ENCODE results near the gene RXRG. TPM values are rescaled to one million over a fixed set of nuclear protein-coding genes. Genes with fewer than 3 reads are reported as not detected.

The RXRG gene
- total and polyA plus RNA-seq, 11 donors = 0.91 to 11.4 (median 2.3) TPM

- Histone ChIP-seq H3K27me3 (no peaks in the 10 kb centered on the region), H3K36me3 (no peaks in the 10 kb centered on the region), H3K4me3 (no peak overlapping the region), H3K27ac (no peak overlapping the region), H3K4me1 (peaks cover 0 to 20% (median 3%) of the 10 kb centered on the region in 12 donors), H3K9me3 (no peaks in the 10 kb centered on the region)
- intact Hi-C loops (cut with DNase I) = no loop called here
- ATAC-seq (no peak), DNase-seq (no peak)
- WGBS, 4 donors = 81 to 85% (median 82%) methylated on average over 6 of the region's 6 CpGs
- TF ChIP-seq POLR2A (IDR thresholded peaks at IDR 0.05) (no peak), CTCF (IDR thresholded peaks at IDR 0.05) (no peak)
Observed at GRCh38 chr1:165456861-165457260, 11.9 kb upstream of the RXRG start.

- Histone ChIP-seq H3K27me3 (no peaks in the 10 kb centered on the region), H3K4me1 (peaks cover 0 to 20% (median 3%) of the 10 kb centered on the region in 12 donors), H3K27ac (no peak overlapping the region), H3K36me3 (no peaks in the 10 kb centered on the region), H3K9me3 (no peaks in the 10 kb centered on the region), H3K4me3 (no peak overlapping the region)
- TF ChIP-seq POLR2A (IDR thresholded peaks at IDR 0.05) = no peak
- TF ChIP-seq CTCF (IDR thresholded peaks at IDR 0.05) = no peak
- no peak for ATAC-seq
- WGBS, 4 donors = 90 to 98% (median 93%) methylated on average over 1 of the region's 1 CpG
- intact Hi-C loops (cut with DNase I) = no loop called here
- DNase-seq = no peak
Observed at GRCh38 chr1:165456114-165456513, 11.2 kb upstream of the RXRG start.

- Histone ChIP-seq H3K4me3 (no peak overlapping the region), H3K9me3 (no peaks in the 10 kb centered on the region), H3K27me3 (no peaks in the 10 kb centered on the region), H3K4me1 (peaks cover 0 to 20% (median 3%) of the 10 kb centered on the region in 12 donors), H3K36me3 (no peaks in the 10 kb centered on the region), H3K27ac (no peak overlapping the region)
- intact Hi-C loops (cut with DNase I) = no loop called here
- ATAC-seq = no peak
- DNase-seq = no peak
- TF ChIP-seq CTCF (IDR thresholded peaks at IDR 0.05) = no peak
- TF ChIP-seq POLR2A (IDR thresholded peaks at IDR 0.05) = no peak
- 87 to 92% (median 92%) methylated on average over 3 of the region's 3 CpGs for WGBS, 4 donors
Observed at GRCh38 chr1:165455111-165455510, 10.2 kb upstream of the RXRG start.

- no peak for ATAC-seq
- Histone ChIP-seq H3K4me3 (no peak overlapping the region), H3K27me3 (no peaks in the 10 kb centered on the region), H3K36me3 (no peaks in the 10 kb centered on the region), H3K9me3 (no peaks in the 10 kb centered on the region), H3K27ac (peak overlapping the region in 1 of 12 donors; percentile 8), H3K4me1 (peaks cover 0 to 20% (median 3%) of the 10 kb centered on the region in 12 donors)
- 68 to 80% (median 77%) methylated on average over 3 of the region's 3 CpGs for WGBS, 4 donors
- no peak for DNase-seq
- TF ChIP-seq CTCF (IDR thresholded peaks at IDR 0.05) (no peak), POLR2A (IDR thresholded peaks at IDR 0.05) (no peak)
- intact Hi-C loops (cut with DNase I) = loop anchor here in 1 of 10 donors (5.0 kb wide), 1 partner anchor 83 kb away; no protein-coding TSS in a partner anchor
Observed at GRCh38 chr1:165454091-165454610, 9.2 kb upstream of the RXRG start.
